Transverse colon (tissue), 4 donors: ENCODE data around the gene ABCB11.
A peak's percentile ranks its signal among the peaks of the same experiment; 100 is the strongest.

Experiments
- CTCF ChIP-seq, 5 experiments: fragments of 200-600 bp in 3 of 5; fragments of 450-650 bp in 2 of 5; sonication (generic) in 3 of 5; IDR thresholded peaks; 1 replicate in 2 of 5; 2 replicates in 3 of 5; pipeline ENCODE4 v1.5.1; 2016 to 2017; ENCODE audit warnings: antibody characterized with exemption in 5 of 5, inconsistent platforms in 3 of 5, mild to moderate bottlenecking in 2 of 5, moderate library complexity in 1 of 5
- EP300 ChIP-seq: sonication (generic); formaldehyde crosslinking; IDR thresholded peaks from one replicate; pipeline ENCODE4 v1.6.1; 2017; ENCODE audit warnings: antibody characterized with exemption, low read depth
- POLR2A ChIP-seq: fragments of 450-650 bp; IDR thresholded peaks from one replicate; pipeline ENCODE4 v1.6.1; 2016; ENCODE audit warnings: antibody characterized with exemption, mild to moderate bottlenecking, moderate library complexity
- POLR2AphosphoS5 ChIP-seq, 3 donors: sonication (generic); formaldehyde crosslinking; IDR thresholded peaks; one replicate each; pipeline ENCODE4 v1.6.1; 2016; ENCODE audit warnings: antibody characterized with exemption in 3 of 3

GRCh38 chr2:168948621-168949212, 82.4 kb downstream of the ABCB11 start:
- peak; percentile 38 to 58 (median 49) for TF ChIP-seq CTCF (IDR thresholded peaks at IDR 0.05)
- no peak for TF ChIP-seq POLR2A
- TF ChIP-seq POLR2AphosphoS5 (IDR thresholded peaks at IDR 0.05) = no peak
- TF ChIP-seq EP300 = no peak
